Fibroblast of skin of left biceps (primary cell): ENCODE data around the gene ALDH1L1.

Experiments
- DNase-seq, 2 experiments: peaks; one replicate each; pipeline ENCODE4 v3.0.0-alpha.2; 2013; ENCODE audit warnings: low read depth in 2 of 2

The ALDH1L1 gene

GRCh38 chr3:126119976-126120375 lies 60.4 kb downstream of the ALDH1L1 start:
- no peak for DNase-seq

- DNase-seq: no peak
These were observed 61.2 kb downstream of the ALDH1L1 start for GRCh38 chr3:126119008-126119675.

GRCh38 chr3:126118591-126118990 lies 61.8 kb downstream of the ALDH1L1 start:
- no peak for DNase-seq

GRCh38 chr3:126117786-126118185 lies 62.6 kb downstream of the ALDH1L1 start:
- DNase-seq: no peak

- no peak for DNase-seq
These were observed 63.2 kb downstream of the ALDH1L1 start for GRCh38 chr3:126117212-126117611.

GRCh38 chr3:126116526-126116925 lies 63.9 kb downstream of the ALDH1L1 start:
- DNase-seq: no peak

- no peak for DNase-seq
These were observed 65.7 kb downstream of the ALDH1L1 start for GRCh38 chr3:126114443-126115386.

GRCh38 chr3:126113733-126114442 lies 66.5 kb downstream of the ALDH1L1 start:
- no peak for DNase-seq

GRCh38 chr3:126113238-126113555 lies 67.2 kb downstream of the ALDH1L1 start:
- no peak for DNase-seq

GRCh38 chr3:126112531-126113237 lies 67.7 kb downstream of the ALDH1L1 start:
- DNase-seq: no peak

- DNase-seq: no peak
These were observed 68.6 kb downstream of the ALDH1L1 start for GRCh38 chr3:126111566-126112475.

- no peak for DNase-seq
These were observed 69.2 kb downstream of the ALDH1L1 start for GRCh38 chr3:126111126-126111551.

GRCh38 chr3:126110431-126111125 lies 69.8 kb downstream of the ALDH1L1 start:
- no peak for DNase-seq

GRCh38 chr3:126109880-126110235 lies 70.5 kb downstream of the ALDH1L1 start:
- DNase-seq: no peak

- DNase-seq: no peak
These were observed 71.1 kb downstream of the ALDH1L1 start for GRCh38 chr3:126109146-126109879.

GRCh38 chr3:126108676-126109050 lies 71.7 kb downstream of the ALDH1L1 start:
- no peak for DNase-seq

GRCh38 chr3:126107957-126108675 lies 72.3 kb downstream of the ALDH1L1 start:
- DNase-seq: no peak

GRCh38 chr3:126107203-126107939 lies 73.0 kb downstream of the ALDH1L1 start:
- DNase-seq: no peak
